HAP-1 (cell line): Measurements from ENCODE around the gene MYBPC1.
"Not testable (repeated sequence)": the region's sequence is repeated elsewhere in the genome, so short reads cannot be mapped to it uniquely, and the experiment has no call there.

Experiments
- DNase-seq, 2 experiments: peaks; one replicate each; pipeline ENCODE4 v3.0.0-alpha.2; 2016 to 2020; ENCODE audit warnings: low spot score in 2 of 2
- H3K27me3 ChIP-seq: fragments of 250-450 bp; sonication (Bioruptor Pico); 2 replicates; pipeline ENCODE4 v1.5.1; 2020; ENCODE audit warnings: low read depth, mild to moderate bottlenecking, moderate library complexity
- H3K36me3 ChIP-seq: fragments of 250-450 bp; sonication (Bioruptor Pico); replicated peaks from 2 replicates; pipeline ENCODE4 v1.5.1; 2020; ENCODE audit warnings: mild to moderate bottlenecking
- H3K4me1 ChIP-seq: fragments of 250-450 bp; sonication (Bioruptor Pico); 2 replicates; pipeline ENCODE4 v1.5.1; 2020; ENCODE audit warnings: mild to moderate bottlenecking
- H3K4me3 ChIP-seq: fragments of 250-450 bp; sonication (Bioruptor Pico); 2 replicates; pipeline ENCODE4 v1.5.1; 2020; ENCODE audit warnings: mild to moderate bottlenecking, moderate library complexity
- H3K9me3 ChIP-seq: fragments of 250-450 bp; sonication (Bioruptor Pico); 2 replicates; pipeline ENCODE4 v1.5.1; 2020; ENCODE audit warnings: mild to moderate bottlenecking, moderate library complexity
- in situ Hi-C: fragments of 300-500 bp; cut with MboI; formaldehyde crosslinking; loops from 3 replicates; pipeline ENCODE4 v1.14.3; 2020; ENCODE audit warnings: low sequenced_read_pairs, inconsistent platforms, mixed read lengths

Gene MYBPC1

DNA sequence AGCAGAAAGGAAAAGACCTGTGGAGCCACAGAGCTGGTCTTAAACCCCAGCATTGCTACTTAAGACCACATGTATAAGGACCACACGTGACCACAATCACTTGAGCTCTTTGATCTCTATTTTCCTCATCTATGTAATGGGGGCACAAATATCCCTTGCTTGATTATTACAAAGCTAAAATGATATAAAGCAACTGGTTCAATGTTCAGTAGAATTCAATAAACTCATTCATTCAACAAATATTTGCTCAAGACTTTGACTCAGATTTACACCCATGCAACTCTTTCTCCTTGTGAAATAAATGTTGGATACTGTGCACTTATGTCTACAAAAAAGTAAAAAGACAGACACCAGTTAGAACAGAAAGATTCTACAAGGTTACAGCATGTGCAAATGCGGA lies 80.8 kb downstream of the MYBPC1 start:
- Histone ChIP-seq H3K36me3 (no peaks in the 10 kb centered on the region), H3K27me3 (no peaks in the 10 kb centered on the region), H3K4me1 (peaks cover 8% of the 10 kb centered on the region), H3K4me3 (no peak overlapping the region), H3K9me3 (no peaks in the 10 kb centered on the region)
- DNase-seq, result no peak
- in situ Hi-C loops, result no loop called here

GRCh38 chr12:101676497-101676896 lies 81.7 kb downstream of the MYBPC1 start:
- H3K4me1 ChIP-seq, DNase-seq, in situ Hi-C loops, H3K9me3 ChIP-seq, H3K4me3 ChIP-seq, H3K36me3 ChIP-seq, H3K27me3 ChIP-seq: not testable (repeated sequence)

- Histone ChIP-seq H3K4me1 (peaks cover 8% of the 10 kb centered on the region), H3K9me3 (no peaks in the 10 kb centered on the region), H3K4me3 (no peak overlapping the region), H3K27me3 (no peaks in the 10 kb centered on the region), H3K36me3 (no peaks in the 10 kb centered on the region)
- DNase-seq, result no peak
- in situ Hi-C loops, result no loop called here
These were observed 83.3 kb downstream of the MYBPC1 start for GRCh38 chr12:101678081-101678480.

DNA sequence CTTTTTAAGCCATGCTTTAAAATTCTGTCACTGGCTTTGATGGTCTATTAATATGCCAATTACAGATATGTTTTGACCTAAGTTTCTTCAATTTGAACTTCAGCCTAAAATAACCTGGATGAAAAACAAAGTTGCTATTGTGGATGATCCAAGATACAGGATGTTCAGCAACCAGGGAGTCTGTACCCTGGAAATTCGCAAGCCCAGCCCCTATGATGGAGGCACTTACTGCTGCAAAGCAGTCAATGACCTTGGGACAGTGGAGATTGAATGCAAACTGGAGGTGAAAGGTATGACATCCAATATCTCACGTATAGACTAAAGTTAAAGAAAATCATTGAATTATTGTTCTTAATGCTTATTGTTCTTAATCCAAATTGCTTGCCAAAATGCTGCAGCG lies 85.5 kb downstream of the MYBPC1 start:
- no peaks in the 10 kb centered on the region for H3K9me3 ChIP-seq
- H3K4me3 ChIP-seq, result no peak overlapping the region
- H3K27me3 ChIP-seq, result no peaks in the 10 kb centered on the region
- peaks cover 26% of the 10 kb centered on the region for H3K4me1 ChIP-seq
- in situ Hi-C loops, result no loop called here
- no peaks in the 10 kb centered on the region for H3K36me3 ChIP-seq
- no peak for DNase-seq

DNA sequence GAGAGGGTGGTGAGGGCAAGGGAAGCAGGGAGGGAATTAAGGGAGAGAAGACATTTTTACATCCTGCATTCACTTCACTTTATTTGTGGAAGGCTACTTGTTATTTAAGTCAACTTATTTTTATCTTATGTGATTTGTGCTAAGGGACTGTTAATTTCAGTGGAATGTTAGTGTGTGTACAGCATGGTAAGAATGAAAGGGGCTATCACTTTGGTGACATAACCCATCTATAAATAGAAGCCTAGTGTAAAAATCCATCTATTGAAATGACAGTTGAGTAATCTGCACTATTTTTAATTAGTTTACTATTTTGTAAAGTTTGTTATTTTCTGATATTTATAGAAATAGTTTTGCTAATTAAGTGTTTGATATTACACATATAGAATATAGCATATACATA lies 85.9 kb downstream of the MYBPC1 start:
- in situ Hi-C loops, result no loop called here
- Histone ChIP-seq H3K27me3 (no peaks in the 10 kb centered on the region), H3K36me3 (no peaks in the 10 kb centered on the region), H3K4me1 (peaks cover 31% of the 10 kb centered on the region), H3K9me3 (no peaks in the 10 kb centered on the region), H3K4me3 (no peak overlapping the region)
- no peak for DNase-seq

DNA sequence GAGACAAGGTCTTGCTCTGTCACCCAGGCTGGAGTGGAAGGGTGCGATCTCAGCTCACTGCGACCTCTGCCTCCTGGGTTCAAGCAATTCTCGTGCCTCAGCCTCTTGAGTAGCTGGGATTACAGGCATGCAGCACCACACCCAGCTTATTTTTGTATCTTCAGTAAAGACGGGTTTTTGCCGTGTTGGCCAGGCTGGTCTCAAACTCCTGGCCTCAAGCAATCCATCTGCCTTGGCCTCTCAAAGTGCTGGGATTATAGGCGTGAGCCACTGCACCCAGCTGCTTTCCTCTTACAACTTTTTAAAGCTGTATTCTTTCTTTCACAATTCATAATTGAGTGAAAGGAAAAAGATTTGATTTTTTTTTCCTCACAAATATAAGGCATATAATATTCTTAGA lies 86.9 kb downstream of the MYBPC1 start:
- H3K36me3 ChIP-seq, H3K9me3 ChIP-seq, DNase-seq, in situ Hi-C loops, H3K4me3 ChIP-seq, H3K27me3 ChIP-seq: not testable (repeated sequence)
- peaks cover 34% of the 10 kb centered on the region for H3K4me1 ChIP-seq

GRCh38 chr12:101685092-101685491 lies 90.3 kb downstream of the MYBPC1 start:
- H3K27me3 ChIP-seq, result no peaks in the 10 kb centered on the region
- no peaks in the 10 kb centered on the region for H3K9me3 ChIP-seq
- no peaks in the 10 kb centered on the region for H3K36me3 ChIP-seq
- in situ Hi-C loops, result no loop called here
- DNase-seq, result peak in 1 of 2 experiments; percentile 62
- no peak overlapping the region for H3K4me3 ChIP-seq
- peaks cover 26% of the 10 kb centered on the region for H3K4me1 ChIP-seq

DNA sequence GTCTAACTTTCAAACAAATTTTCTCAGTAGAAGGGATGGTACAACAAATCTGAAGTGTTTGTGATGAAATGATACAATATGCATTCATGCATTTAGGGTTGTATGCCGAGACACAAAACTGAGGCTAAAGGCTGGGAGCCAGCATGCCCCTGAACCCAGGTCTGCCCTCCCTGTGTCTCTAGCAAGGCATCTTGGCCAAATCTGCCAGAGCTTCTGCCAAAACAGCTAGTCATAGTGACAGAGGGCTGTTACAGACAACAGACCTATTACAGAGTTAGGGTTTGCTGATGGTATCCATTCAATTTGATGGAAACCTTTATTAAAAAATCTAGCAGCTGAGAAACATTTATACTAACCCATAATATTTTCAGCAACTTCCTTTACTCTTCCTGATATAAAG lies 91.4 kb downstream of the MYBPC1 start:
- Histone ChIP-seq H3K9me3 (no peaks in the 10 kb centered on the region), H3K36me3 (no peaks in the 10 kb centered on the region), H3K27me3 (no peaks in the 10 kb centered on the region), H3K4me1 (peaks cover 26% of the 10 kb centered on the region), H3K4me3 (no peak overlapping the region)
- in situ Hi-C loops, result no loop called here
- DNase-seq, result no peak

DNA sequence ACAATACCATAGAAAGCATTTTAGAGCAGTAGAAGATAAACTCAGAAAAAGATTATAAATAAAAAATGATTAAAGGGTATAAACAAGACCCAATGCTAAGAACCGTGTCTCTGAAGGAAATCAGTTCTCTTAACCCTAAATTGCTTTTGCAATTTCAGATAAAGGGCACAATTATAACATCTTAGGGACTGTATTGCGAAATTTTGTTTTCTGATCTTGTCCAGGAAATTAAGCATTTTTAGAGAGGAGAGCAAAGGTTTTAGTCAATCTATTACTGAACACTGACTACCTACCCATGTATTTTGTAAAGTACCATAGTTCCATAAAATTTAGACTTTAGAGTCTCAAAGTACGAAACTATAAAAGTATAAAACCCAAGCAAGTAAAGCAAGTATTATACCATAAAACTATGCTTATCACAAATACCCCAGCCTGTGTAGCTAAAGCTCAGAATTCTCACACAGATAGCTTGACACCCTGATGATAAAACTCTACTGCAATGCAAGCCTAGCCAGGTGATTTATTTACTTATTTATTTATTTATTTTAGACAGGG lies 95.8 kb downstream of the MYBPC1 start:
- in situ Hi-C loops, result no loop called here
- no peaks in the 10 kb centered on the region for H3K27me3 ChIP-seq
- DNase-seq, result no peak
- H3K4me3 ChIP-seq, result no peak overlapping the region
- no peaks in the 10 kb centered on the region for H3K36me3 ChIP-seq
- peaks cover 4% of the 10 kb centered on the region; the same call in 1 of the 2 replicates for H3K9me3 ChIP-seq
- peaks cover 9% of the 10 kb centered on the region for H3K4me1 ChIP-seq

DNA sequence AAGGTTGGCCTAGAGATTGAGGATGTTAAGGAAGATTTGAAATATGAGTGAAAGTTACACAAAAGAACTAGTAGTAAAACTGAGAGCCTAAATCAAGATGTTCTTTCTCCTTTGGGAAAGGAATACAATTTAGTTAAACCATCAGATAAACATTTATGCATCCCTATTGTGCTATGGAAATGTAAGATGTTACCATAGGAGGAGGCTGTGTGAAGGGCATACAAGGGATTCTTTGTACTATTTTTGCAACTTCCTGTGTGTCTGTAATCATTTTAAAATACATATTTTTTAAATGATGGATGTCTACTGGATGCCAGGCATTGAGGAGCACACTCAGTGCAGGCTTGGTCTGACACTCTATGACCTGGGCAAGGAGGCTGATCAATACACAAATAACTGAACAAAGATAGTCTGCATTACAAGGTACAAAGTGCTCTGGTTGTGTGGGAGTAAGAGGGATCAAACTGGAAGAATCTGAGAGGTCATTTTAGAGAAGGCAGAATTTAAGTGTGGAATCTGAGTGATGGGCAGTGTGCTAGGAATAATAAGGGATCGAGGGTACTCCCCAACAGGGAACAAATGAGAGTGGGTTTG lies 96.8 kb downstream of the MYBPC1 start:
- DNase-seq, result no peak
- Histone ChIP-seq H3K4me1 (peaks cover 11% of the 10 kb centered on the region), H3K9me3 (peaks cover 4% of the 10 kb centered on the region; the same call in 1 of the 2 replicates), H3K36me3 (no peaks in the 10 kb centered on the region), H3K27me3 (no peaks in the 10 kb centered on the region), H3K4me3 (no peak overlapping the region)
- in situ Hi-C loops, result no loop called here

DNA sequence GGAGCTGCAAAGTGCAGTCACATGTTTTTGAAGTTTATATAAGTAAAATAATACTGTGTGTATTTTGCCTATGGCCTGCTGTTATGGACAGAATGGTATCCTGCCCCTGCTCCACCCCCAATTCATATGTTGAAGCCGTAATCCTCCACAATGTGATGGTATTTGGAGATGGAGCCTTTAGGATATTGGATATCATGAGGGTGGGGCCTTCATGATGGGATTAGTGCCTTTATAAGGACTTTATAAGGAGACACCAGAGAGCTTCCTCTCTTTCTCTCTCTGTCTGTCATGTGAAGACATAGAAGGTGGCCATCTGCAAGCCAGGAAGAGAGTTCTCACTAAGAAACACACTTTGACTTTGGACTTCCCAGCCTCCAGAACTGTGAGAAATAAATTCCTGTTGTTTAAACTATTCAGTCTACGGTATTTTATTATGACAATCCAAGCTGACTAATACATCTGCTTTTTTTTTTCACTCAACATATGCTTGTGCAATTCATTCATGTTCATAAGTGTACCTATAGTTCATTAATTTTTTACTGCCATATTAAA lies 99.6 kb downstream of the MYBPC1 start:
- peaks cover 4% of the 10 kb centered on the region; the same call in 1 of the 2 replicates for H3K9me3 ChIP-seq
- DNase-seq, result peak; percentile 40 to 49

GRCh38 chr12:101694986-101695385 lies 100.2 kb downstream of the MYBPC1 start:
- H3K9me3 ChIP-seq, result peaks cover 4% of the 10 kb centered on the region; the same call in 1 of the 2 replicates
- H3K36me3 ChIP-seq, result no peaks in the 10 kb centered on the region
- H3K4me1 ChIP-seq, result peaks cover 17% of the 10 kb centered on the region
- H3K4me3 ChIP-seq, result no peak overlapping the region
- in situ Hi-C loops, result loop anchor here (5.0 kb wide), 1 partner anchor 33 kb away; no protein-coding TSS in a partner anchor
- no peaks in the 10 kb centered on the region for H3K27me3 ChIP-seq
- DNase-seq, result no peak

More for the DNA sequence above, 99.6 kb downstream of the MYBPC1 start:
- Histone ChIP-seq H3K4me3 (no peak overlapping the region), H3K4me1 (peaks cover 17% of the 10 kb centered on the region), H3K36me3 (no peaks in the 10 kb centered on the region), H3K27me3 (no peaks in the 10 kb centered on the region)
- in situ Hi-C loops, result no loop called here

DNA sequence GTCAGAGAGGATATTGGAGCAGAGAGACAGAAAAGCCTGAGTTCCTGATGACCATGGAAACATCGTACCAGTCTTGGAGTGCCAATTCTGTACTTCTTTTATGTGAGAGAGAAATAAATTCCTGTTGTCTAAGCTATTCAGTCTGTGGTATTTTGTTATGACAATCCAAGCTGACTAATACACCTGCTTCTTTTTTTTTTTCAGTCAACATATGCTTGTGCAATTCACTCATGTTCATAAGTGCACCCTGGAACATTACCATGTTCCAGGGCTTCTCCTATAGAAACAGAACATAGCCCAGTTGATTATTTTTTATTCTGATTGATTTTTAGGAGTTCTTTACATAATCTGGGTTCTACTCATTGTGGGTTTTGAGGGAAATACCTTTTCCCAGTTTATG lies 100.9 kb downstream of the MYBPC1 start:
- Histone ChIP-seq H3K4me1 (peaks cover 17% of the 10 kb centered on the region), H3K36me3 (no peaks in the 10 kb centered on the region), H3K4me3 (no peak overlapping the region), H3K27me3 (no peaks in the 10 kb centered on the region), H3K9me3 (peaks cover 4% of the 10 kb centered on the region; the same call in 1 of the 2 replicates)
- no peak for DNase-seq
- in situ Hi-C loops, result loop anchor here (5.0 kb wide), 1 partner anchor 33 kb away; no protein-coding TSS in a partner anchor
